ENCODE results near the gene GALM.

DNA sequence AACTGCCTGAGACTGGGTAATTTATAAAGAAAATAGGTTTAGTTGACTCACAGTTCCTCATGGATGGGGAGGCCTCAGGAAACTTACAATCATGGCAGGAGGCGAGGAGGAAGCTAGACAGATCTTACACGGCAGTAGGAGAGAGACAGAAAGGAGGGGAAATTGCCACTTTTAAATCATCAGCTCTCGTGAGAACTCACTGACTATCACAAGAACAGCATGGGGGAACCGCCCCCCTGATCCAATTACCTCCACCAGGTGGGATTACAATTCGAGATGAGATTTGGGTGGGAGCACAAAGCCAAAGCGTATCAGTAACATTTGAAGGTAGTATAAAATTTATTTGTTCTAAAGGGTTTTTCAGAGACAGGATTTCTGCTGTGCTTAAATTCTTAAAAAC, 5.4 kb downstream of the GALM start:
- no peak for TF ChIP-seq EZH2 (IDR thresholded peaks at IDR 0.05; ENCODE audit: borderline replicate concordance, low read length)
- TF ChIP-seq, protein P1, sequence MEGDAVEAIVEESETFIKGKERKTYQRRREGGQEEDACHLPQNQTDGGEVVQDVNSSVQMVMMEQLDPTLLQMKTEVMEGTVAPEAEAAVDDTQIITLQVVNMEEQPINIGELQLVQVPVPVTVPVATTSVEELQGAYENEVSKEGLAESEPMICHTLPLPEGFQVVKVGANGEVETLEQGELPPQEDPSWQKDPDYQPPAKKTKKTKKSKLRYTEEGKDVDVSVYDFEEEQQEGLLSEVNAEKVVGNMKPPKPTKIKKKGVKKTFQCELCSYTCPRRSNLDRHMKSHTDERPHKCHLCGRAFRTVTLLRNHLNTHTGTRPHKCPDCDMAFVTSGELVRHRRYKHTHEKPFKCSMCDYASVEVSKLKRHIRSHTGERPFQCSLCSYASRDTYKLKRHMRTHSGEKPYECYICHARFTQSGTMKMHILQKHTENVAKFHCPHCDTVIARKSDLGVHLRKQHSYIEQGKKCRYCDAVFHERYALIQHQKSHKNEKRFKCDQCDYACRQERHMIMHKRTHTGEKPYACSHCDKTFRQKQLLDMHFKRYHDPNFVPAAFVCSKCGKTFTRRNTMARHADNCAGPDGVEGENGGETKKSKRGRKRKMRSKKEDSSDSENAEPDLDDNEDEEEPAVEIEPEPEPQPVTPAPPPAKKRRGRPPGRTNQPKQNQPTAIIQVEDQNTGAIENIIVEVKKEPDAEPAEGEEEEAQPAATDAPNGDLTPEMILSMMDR (IDR thresholded peaks at IDR 0.05; ENCODE audit: low read length), result no peak
